Measurements from ENCODE around the gene ZNF627.

GRCh38 chr19:11566164-11566563 lies 31.1 kb upstream of the ZNF627 start:
- TF ChIP-seq EZH2 (IDR thresholded peaks at IDR 0.05; ENCODE audit: borderline replicate concordance) = no peak
- no peak for TF ChIP-seq CTCF (IDR thresholded peaks at IDR 0.05; ENCODE audit: poor library complexity)

Data from hepatocyte (in vitro differentiated cells).